Skeletal muscle satellite cell (primary cell): ENCODE data around the gene IMP3. TPM values are rescaled to one million over a fixed set of nuclear protein-coding genes. Genes with fewer than 3 reads are reported as not detected.
"Not testable (repeated sequence)": the region's sequence is repeated elsewhere in the genome, so short reads cannot be mapped to it uniquely, and the experiment has no call there.

Source experiments
- H3K27me3 ChIP-seq: 2 replicates; pipeline ENCODE4 v1.7.0; 2013; ENCODE audit warnings: low read length; ENCODE audit not compliant: control insufficient read depth, insufficient read depth
- H3K36me3 ChIP-seq: 2 replicates; pipeline ENCODE4 v1.7.0; 2013; ENCODE audit warnings: mild to moderate bottlenecking, control low read depth, low read length; ENCODE audit not compliant: insufficient read depth
- H3K4me1 ChIP-seq: 2 replicates; pipeline ENCODE4 v1.7.0; 2013; ENCODE audit warnings: low read length; ENCODE audit not compliant: control insufficient read depth, insufficient read depth
- H3K4me2 ChIP-seq: 2 replicates; pipeline ENCODE4 v1.7.0; 2013; ENCODE audit warnings: mild to moderate bottlenecking, low read length
- H3K4me3 ChIP-seq: 2 replicates; pipeline ENCODE4 v1.7.0; 2013; ENCODE audit warnings: low read length
- H3K9ac ChIP-seq: 2 replicates; pipeline ENCODE4 v1.7.0; 2013; ENCODE audit warnings: mild to moderate bottlenecking, low read depth, low read length, moderate library complexity
- H3K9me3 ChIP-seq: replicated peaks from 2 replicates; pipeline ENCODE4 v1.7.0; 2013; ENCODE audit warnings: mild to moderate bottlenecking, control low read depth, low read length
- total RNA-seq: library from RNA; depleted of rRNA; stranded (reverse); fragments of >200 nt; gene quantifications from 2 replicates; pipeline ENCODE4 v1.2.3, GENCODE V29; 2012; rRNA removed

Gene IMP3
- 130 and 165 TPM in 2 replicates for total RNA-seq

- H3K4me1 ChIP-seq: peaks cover 19% of the 10 kb centered on the region
- H3K4me3 ChIP-seq: peak within 1 kb of the TSS; percentile 99
- peak within 1 kb of the TSS; percentile 89 for H3K9ac ChIP-seq
- no peaks in the 10 kb centered on the region for H3K9me3 ChIP-seq
- no peaks in the 10 kb centered on the region for H3K27me3 ChIP-seq
- H3K4me2 ChIP-seq: peak within 1 kb of the TSS; percentile 98
- H3K36me3 ChIP-seq: peaks cover 9% of the 10 kb centered on the region
Measured at GRCh38 chr15:75639709-75640482, at the start of gene IMP3. IMP3 (minus strand) TSS chr15:75640224; CDS start chr15:75640168, 56 bp downstream.

- not testable (repeated sequence) for H3K27me3 ChIP-seq, H3K36me3 ChIP-seq, H3K9me3 ChIP-seq, H3K4me3 ChIP-seq, H3K9ac ChIP-seq, H3K4me2 ChIP-seq
- peaks cover 14% of the 10 kb centered on the region for H3K4me1 ChIP-seq
Measured at GRCh38 chr15:75689429-75689828, 49.4 kb upstream of the IMP3 start.

GRCh38 chr15:75688831-75689230 lies 48.8 kb upstream of the IMP3 start:
- Histone ChIP-seq H3K9ac (no peak overlapping the region), H3K4me3 (no peak overlapping the region), H3K27me3 (no peaks in the 10 kb centered on the region), H3K4me2 (no peak overlapping the region), H3K36me3 (no peaks in the 10 kb centered on the region), H3K4me1 (peaks cover 8% of the 10 kb centered on the region), H3K9me3 (no peaks in the 10 kb centered on the region)

GRCh38 chr15:75688278-75688557 lies 48.2 kb upstream of the IMP3 start:
- Histone ChIP-seq H3K9ac (no peak overlapping the region), H3K9me3 (no peaks in the 10 kb centered on the region), H3K4me1 (peaks cover 2% of the 10 kb centered on the region), H3K27me3 (no peaks in the 10 kb centered on the region), H3K36me3 (no peaks in the 10 kb centered on the region), H3K4me3 (no peak overlapping the region), H3K4me2 (no peak overlapping the region)

- H3K36me3 ChIP-seq: no peaks in the 10 kb centered on the region
- no peaks in the 10 kb centered on the region for H3K27me3 ChIP-seq
- no peaks in the 10 kb centered on the region for H3K9me3 ChIP-seq
- no peak overlapping the region for H3K9ac ChIP-seq
- no peak overlapping the region for H3K4me2 ChIP-seq
- no peaks in the 10 kb centered on the region for H3K4me1 ChIP-seq
- H3K4me3 ChIP-seq: no peak overlapping the region
Measured at GRCh38 chr15:75687486-75688277, 47.7 kb upstream of the IMP3 start.

- not testable (repeated sequence) for H3K4me3 ChIP-seq, H3K27me3 ChIP-seq
Measured at GRCh38 chr15:75686212-75686642, 46.2 kb upstream of the IMP3 start.

GRCh38 chr15:75685195-75685594 lies 45.2 kb upstream of the IMP3 start:
- H3K4me1 ChIP-seq: no peaks in the 10 kb centered on the region
- H3K4me3 ChIP-seq: no peak overlapping the region
- no peak overlapping the region for H3K9ac ChIP-seq
- no peaks in the 10 kb centered on the region for H3K9me3 ChIP-seq
- H3K4me2 ChIP-seq: no peak overlapping the region
- no peaks in the 10 kb centered on the region for H3K27me3 ChIP-seq
- H3K36me3 ChIP-seq: no peaks in the 10 kb centered on the region

More at GRCh38 chr15:75686212-75686642, 46.2 kb upstream of the IMP3 start:
- not testable (repeated sequence) for H3K4me2 ChIP-seq, H3K36me3 ChIP-seq, H3K9ac ChIP-seq, H3K9me3 ChIP-seq, H3K4me1 ChIP-seq

- H3K4me1 ChIP-seq: no peaks in the 10 kb centered on the region
- no peaks in the 10 kb centered on the region for H3K27me3 ChIP-seq
- H3K36me3 ChIP-seq: no peaks in the 10 kb centered on the region
- no peaks in the 10 kb centered on the region for H3K9me3 ChIP-seq
- H3K4me2 ChIP-seq: no peak overlapping the region
- H3K9ac ChIP-seq: no peak overlapping the region
- no peak overlapping the region for H3K4me3 ChIP-seq
Measured at GRCh38 chr15:75684648-75685047, 44.6 kb upstream of the IMP3 start.

- H3K4me1 ChIP-seq, H3K27me3 ChIP-seq, H3K4me2 ChIP-seq, H3K36me3 ChIP-seq, H3K9me3 ChIP-seq, H3K4me3 ChIP-seq, H3K9ac ChIP-seq: not testable (repeated sequence)
Measured at GRCh38 chr15:75683646-75684312, 43.8 kb upstream of the IMP3 start.

GRCh38 chr15:75682181-75683135 lies 42.4 kb upstream of the IMP3 start:
- no peaks in the 10 kb centered on the region for H3K9me3 ChIP-seq
- H3K4me1 ChIP-seq: no peaks in the 10 kb centered on the region
- H3K9ac ChIP-seq: no peak overlapping the region
- no peaks in the 10 kb centered on the region for H3K36me3 ChIP-seq
- no peak overlapping the region for H3K4me2 ChIP-seq
- no peak overlapping the region for H3K4me3 ChIP-seq
- no peaks in the 10 kb centered on the region for H3K27me3 ChIP-seq
